Measurements from ENCODE around the gene BTRC. TPM values are rescaled to one million over a fixed set of nuclear protein-coding genes. Genes with fewer than 3 reads are reported as not detected.

Gene BTRC
- total RNA-seq, 1 experiment from 2014 or later, result 29.1 TPM

- Histone ChIP-seq H3K4me2 (ENCODE audit: low read length) (no peak overlapping the region), H3K9me3 (ENCODE audit: control insufficient read depth in 1 of 2, insufficient read depth in 1 of 2, low read depth in 1 of 2, low read length in 2 of 2) (no peaks in the 10 kb centered on the region), H3K79me2 (ENCODE audit: insufficient read depth, low read length) (no peaks in the 10 kb centered on the region), H3K9ac (ENCODE audit: low read length) (no peak overlapping the region), H3K4me1 (ENCODE audit: control insufficient read depth in 1 of 2, insufficient read depth in 2 of 2, low read length in 2 of 2) (no peaks in the 10 kb centered on the region), H3K27ac (ENCODE audit: low read depth, low read length) (no peak overlapping the region), H3K36me3 (ENCODE audit: control insufficient read depth in 1 of 2, insufficient read depth in 2 of 2, low read length in 2 of 2) (no peaks in the 10 kb centered on the region), H3K4me3 (replicated peaks in 1 of 2; ENCODE audit: low read depth in 1 of 2, low read length in 2 of 2) (no peak overlapping the region), H2AFZ (ENCODE audit: low read depth, low read length, poor library complexity, severe bottlenecking) (no peak overlapping the region), H4K20me1 (ENCODE audit: insufficient read depth) (no peaks in the 10 kb centered on the region), H3K9me2 (ENCODE audit: insufficient read depth) (no peaks in the 10 kb centered on the region), H3K27me3 (ENCODE audit: insufficient read depth, low read length) (no peaks in the 10 kb centered on the region)
- no peak for DNase-seq (ENCODE audit: low read depth, low spot score)
- RAD21 ChIA-PET (ENCODE audit: low non-redundant PET in 1 of 2, low total read pairs in 2 of 2, uncharacterized antibody in 2 of 2, unreplicated experiment in 2 of 2), result no interaction called here
- TF ChIP-seq ZNF274 (IDR thresholded peaks at IDR 0.05; ENCODE audit: low read depth, low read length) (no peak), REST (IDR thresholded peaks at IDR 0.05; ENCODE audit: low read depth) (0 out of 2 replicates have a peak, but pooled peaks have one; percentile 1)
- intact Hi-C loops (cut with micrococcal nuclease), result no loop called here
- CTCF ChIA-PET, result interaction anchor here (0.7 to 3.0 kb wide), 3 partner anchors 16 to 236 kb away, joined by 3 to 24 read pairs (median 4); no protein-coding TSS in a partner anchor
- BruUV-seq (replicated peaks), result no TSS peak
- POLR2A ChIA-PET, result no interaction called here
- ATAC-seq, result no peak
These were observed 96.5 kb downstream of the BTRC start for GRCh38 chr10:101450277-101451080.

- H3K36me3 ChIP-seq (ENCODE audit: control insufficient read depth in 1 of 2, insufficient read depth in 2 of 2, low read length in 2 of 2), result no peaks in the 10 kb centered on the region
- TF ChIP-seq CTCF (IDR thresholded peaks at IDR 0.05 in 2 of 3, conservative IDR thresholded peaks at IDR 0.05 in 1 of 3; ENCODE audit: borderline replicate concordance in 1 of 3, insufficient read depth in 1 of 3, low read depth in 2 of 3, low read length in 2 of 3), result no peak
- no peak for TF ChIP-seq REST (IDR thresholded peaks at IDR 0.05; ENCODE audit: low read depth)
- TF ChIP-seq CBX3 (IDR thresholded peaks at IDR 0.05; ENCODE audit: low read depth), result no peak
- TF ChIP-seq SRF (IDR thresholded peaks at IDR 0.05; ENCODE audit: low read depth), result no peak
- no peak for TF ChIP-seq ZNF274 (IDR thresholded peaks at IDR 0.05; ENCODE audit: low read depth, low read length)
- no peak for TF ChIP-seq RAD21 (IDR thresholded peaks at IDR 0.05; ENCODE audit: low read depth)
- no peak for TF ChIP-seq EZH2 (IDR thresholded peaks at IDR 0.05)
- no peak for TF ChIP-seq SP1 (IDR thresholded peaks at IDR 0.05; ENCODE audit: low read depth)
These were observed 97.3 kb downstream of the BTRC start for GRCh38 chr10:101451261-101451660.

More at GRCh38 chr10:101451261-101451660, 97.3 kb downstream of the BTRC start:
- ATAC-seq (no peak), DNase-seq (ENCODE audit: low read depth, low spot score) (no peak)
- Histone ChIP-seq H2AFZ (ENCODE audit: low read depth, low read length, poor library complexity, severe bottlenecking) (no peak overlapping the region), H3K9me3 (ENCODE audit: control insufficient read depth in 1 of 2, insufficient read depth in 1 of 2, low read depth in 1 of 2, low read length in 2 of 2) (no peaks in the 10 kb centered on the region), H3K27ac (ENCODE audit: low read depth, low read length) (no peak overlapping the region), H3K79me2 (ENCODE audit: insufficient read depth, low read length) (no peaks in the 10 kb centered on the region), H3K4me3 (replicated peaks in 1 of 2; ENCODE audit: low read depth in 1 of 2, low read length in 2 of 2) (no peak overlapping the region), H3K4me2 (ENCODE audit: low read length) (no peak overlapping the region), H3K9me2 (ENCODE audit: insufficient read depth) (no peaks in the 10 kb centered on the region), H3K27me3 (ENCODE audit: insufficient read depth, low read length) (no peaks in the 10 kb centered on the region), H4K20me1 (ENCODE audit: insufficient read depth) (no peaks in the 10 kb centered on the region; the same call in 1 of the 2 replicates), H3K9ac (ENCODE audit: low read length) (no peak overlapping the region), H3K4me1 (ENCODE audit: control insufficient read depth in 1 of 2, insufficient read depth in 2 of 2, low read length in 2 of 2) (no peaks in the 10 kb centered on the region)
- POLR2A ChIA-PET, result interaction anchor here (0.8 kb wide), 1 partner anchor 238 kb away, joined by 3 read pairs; no protein-coding TSS in a partner anchor
- intact Hi-C loops (cut with micrococcal nuclease), result no loop called here
- RAD21 ChIA-PET (ENCODE audit: low non-redundant PET in 1 of 2, low total read pairs in 2 of 2, uncharacterized antibody in 2 of 2, unreplicated experiment in 2 of 2), result no interaction called here
- CTCF ChIA-PET, result interaction anchor here (3.0 kb wide), 1 partner anchor 16 kb away, joined by 24 read pairs; no protein-coding TSS in a partner anchor
- BruUV-seq (replicated peaks), result no TSS peak

Data from HCT116 (cell line).